Islet of Langerhans (tissue), 1 donor: Measurements from ENCODE around the gene FBLN2.

Experiments
- FAIRE-seq: peaks from one replicate; lab custom pipeline; 2011; peaks lifted over from hg19 to GRCh38; lab: Jason Lieb, UNC

Gene FBLN2

DNA sequence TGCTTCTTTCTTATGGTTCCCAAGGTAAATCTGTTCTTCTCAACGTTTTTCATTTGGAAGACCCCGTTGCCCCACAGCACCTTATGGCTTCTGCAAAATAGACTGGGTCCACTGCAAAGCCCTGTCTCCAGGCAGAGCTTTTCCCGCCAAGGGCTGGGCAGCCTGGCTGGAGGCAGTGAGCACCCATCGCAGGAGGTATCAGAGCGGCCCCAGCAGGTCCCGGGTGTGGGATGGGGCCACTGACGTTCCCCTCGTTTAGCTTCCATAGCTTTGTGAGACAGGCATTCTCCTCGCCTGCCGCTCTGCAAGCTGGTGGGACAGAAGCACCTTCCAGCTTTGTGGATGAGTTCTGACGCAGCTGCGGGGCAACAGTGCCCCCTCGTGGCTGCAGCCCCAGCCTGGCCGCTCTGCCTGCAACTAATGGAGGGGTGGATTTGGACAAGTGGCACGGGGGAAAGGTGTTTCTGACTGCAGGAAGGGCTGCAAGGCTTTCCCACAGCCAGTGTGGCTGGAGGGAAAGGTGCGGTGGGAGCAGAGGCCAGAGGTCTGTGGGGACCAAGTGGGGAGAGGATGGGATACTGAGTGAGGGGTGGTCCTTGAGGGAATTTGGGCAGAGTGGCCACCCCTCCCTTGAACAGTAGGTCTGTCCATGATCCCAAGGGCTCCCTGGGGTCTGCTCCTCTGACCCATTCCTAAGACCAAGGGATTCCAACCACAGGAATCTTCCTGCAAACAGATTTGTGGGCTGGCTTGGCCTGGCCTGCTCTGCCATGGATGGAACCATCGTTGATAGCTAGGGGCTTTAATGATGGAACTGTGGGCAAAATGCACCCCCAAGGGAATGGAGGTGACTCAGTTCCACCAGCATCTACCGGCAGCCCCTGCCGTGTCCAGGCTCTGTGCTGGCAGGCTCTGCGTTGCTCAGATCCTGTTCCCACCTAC is 99.4 kb downstream of the FBLN2 start:
- no peak for FAIRE-seq

DNA sequence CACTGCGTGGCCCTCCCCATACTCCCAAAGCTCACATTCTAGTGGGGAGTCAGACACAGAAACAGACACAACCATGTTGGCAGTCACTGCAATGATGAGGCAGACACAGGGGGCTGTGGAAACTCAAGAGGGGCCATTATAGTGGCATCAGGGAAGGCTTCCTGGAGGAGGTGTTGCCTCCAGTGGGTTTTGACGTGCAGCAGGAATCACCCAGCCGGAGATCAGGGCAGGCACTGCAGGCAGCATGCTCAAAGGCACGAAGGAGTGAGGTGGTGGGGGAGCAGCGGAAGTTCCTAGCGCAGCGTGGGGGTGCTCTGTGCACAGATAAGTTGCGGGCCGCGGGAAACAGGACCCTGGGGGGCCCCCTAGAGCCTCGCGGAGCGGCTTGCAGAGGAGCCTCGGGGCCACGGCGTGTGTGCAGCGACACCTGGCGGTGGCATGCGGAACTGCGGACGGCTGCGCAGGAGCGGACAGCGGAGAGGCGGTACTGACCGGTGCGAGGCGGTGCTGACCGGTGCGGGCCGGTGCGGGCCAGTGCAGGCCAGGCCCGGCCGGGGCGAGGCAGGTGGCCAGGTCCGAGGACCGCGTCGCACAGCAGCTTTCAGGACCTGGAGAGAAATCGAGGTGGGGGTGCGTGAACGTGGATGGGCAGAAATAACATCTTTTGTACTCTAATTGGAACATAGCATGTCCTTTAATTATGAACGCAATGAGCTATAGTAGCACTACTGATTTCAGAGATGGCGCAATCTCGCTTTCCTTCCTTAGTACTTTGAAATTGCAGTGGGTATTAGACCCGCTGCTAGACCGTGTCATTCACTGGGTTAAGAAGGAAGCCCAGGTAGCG is 101.5 kb downstream of the FBLN2 start:
- no peak for FAIRE-seq

DNA sequence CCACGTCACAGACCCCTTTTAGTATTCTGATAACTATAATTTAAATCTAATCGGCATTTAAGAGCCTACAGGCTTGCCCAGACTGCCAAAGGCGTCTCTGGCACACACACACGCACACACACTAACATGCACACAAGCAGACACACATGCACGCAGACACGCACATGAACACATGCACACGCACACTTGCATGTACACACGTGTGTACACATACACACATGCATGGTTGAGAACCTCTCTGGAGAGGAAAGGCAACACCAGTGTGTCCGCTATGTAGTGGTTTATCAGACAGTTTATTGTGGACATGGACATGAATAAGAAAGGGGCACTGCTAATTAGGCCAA is 102.1 kb downstream of the FBLN2 start:
- no peak for FAIRE-seq

DNA sequence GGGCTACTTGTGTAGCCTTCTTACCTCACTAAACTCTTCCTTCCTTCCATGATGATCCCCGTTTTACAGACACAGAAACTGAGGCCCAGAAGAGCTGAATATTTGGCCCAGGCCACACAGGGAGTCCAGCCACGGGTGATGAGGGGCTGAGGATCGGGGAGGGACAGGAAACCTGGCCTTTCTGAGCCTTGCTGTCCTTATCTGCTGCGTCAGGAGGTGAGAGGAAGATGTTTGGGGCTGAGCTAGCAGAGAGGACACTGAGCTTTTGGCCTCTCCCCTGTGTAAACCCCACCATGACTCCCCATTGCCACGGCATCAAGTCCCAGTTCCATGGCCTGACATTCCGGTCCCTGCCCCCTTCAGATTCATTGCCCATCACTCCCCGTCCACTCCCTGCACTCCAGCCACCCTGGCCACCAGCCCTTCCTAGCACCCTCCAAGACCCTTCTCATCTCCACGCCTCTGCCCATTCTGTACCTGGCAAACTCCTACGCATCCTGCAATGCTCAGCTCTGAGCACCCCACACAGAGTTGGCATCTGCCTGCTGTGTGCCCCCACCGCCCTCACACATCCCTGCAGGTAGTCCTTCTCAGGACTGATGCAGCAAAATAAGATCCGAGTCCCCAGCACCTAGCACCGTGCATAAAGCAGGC is 103.0 kb downstream of the FBLN2 start:
- FAIRE-seq: no peak

DNA sequence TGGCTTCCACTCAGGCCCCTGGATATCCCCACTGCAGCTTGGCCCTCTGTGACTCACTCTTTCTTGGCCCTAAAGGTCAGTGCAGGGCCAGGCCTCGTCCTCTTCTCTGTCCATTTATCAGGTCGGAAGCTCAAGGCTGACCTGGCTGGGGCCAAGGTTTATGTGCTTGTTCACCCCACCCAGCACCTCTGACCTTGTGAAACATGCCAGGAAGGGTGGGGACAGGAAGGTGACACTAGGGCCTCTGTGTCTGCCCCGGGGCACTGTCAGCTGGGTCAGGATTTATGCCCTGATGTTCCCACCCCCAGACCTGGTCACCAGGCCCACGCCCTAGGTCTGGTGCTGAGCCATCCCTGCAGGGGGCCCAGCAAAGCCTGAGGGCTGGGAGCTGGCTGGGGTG is 103.8 kb downstream of the FBLN2 start:
- no peak for FAIRE-seq

DNA sequence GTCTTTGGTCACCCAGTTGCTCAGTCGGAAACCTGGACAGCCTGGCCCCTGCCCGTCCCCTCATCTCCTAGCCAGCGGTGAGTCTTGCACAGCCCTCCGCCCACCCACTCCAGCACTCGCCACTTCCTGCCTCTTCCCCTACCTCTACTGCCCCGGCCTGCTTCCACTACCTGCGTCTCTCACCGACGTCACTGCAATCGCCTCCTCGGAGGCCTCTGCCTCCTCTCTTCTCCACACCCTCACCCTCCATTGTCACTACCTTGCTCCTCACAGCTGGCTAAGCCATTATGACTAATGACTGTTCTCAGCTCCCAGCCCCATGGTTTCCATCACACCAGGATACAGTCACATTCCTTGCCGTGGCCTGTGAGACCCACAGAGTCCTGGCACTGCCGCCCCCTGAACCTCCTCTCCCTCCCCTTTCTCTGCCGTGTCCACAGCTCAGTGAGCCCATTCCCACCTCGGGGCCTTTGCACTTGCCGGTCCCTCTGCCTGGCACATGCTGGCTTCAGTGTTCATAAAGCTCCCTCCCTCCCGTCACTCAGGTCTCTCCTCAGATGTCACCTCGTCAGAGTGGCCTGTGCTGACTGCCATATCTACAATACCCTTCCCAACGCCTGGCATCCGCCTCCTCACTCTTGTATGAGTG is 104.8 kb downstream of the FBLN2 start:
- no peak for FAIRE-seq

DNA sequence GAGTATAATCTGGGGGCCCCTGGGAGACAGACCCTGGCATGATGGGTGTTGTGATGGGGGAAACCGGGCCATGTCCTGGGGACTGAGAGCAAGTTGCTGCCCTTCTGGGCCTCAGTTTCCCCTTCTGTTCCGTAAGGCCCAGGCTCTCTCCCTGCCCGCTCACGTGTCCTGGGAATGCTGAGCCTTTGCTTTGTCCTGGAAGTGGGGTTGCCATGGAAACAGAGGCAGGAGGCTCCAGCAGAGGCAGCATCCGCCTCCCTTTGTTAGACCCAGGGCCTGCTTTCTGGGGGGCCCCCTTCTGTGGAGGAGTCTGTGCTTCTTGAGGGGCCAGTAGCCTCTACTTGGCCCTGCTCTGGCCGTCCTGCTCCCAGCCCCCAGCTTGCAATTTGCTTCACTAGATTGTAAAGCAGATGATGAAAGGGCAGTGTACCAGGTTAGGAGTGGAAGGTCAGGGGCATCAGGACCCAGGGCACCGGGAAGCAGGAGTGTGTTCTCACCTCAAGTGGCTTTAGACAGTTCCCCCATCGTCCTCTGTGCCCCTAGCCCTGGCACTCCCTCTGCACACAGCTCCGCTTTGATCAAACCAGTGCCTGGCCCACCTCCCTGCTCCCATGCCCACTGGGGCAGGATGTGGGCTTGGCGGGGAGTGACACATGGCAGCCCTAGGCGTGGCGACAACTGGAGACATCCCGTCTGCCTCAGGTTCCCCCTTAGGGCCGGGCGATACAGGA is 105.6 kb downstream of the FBLN2 start:
- FAIRE-seq: no peak

DNA sequence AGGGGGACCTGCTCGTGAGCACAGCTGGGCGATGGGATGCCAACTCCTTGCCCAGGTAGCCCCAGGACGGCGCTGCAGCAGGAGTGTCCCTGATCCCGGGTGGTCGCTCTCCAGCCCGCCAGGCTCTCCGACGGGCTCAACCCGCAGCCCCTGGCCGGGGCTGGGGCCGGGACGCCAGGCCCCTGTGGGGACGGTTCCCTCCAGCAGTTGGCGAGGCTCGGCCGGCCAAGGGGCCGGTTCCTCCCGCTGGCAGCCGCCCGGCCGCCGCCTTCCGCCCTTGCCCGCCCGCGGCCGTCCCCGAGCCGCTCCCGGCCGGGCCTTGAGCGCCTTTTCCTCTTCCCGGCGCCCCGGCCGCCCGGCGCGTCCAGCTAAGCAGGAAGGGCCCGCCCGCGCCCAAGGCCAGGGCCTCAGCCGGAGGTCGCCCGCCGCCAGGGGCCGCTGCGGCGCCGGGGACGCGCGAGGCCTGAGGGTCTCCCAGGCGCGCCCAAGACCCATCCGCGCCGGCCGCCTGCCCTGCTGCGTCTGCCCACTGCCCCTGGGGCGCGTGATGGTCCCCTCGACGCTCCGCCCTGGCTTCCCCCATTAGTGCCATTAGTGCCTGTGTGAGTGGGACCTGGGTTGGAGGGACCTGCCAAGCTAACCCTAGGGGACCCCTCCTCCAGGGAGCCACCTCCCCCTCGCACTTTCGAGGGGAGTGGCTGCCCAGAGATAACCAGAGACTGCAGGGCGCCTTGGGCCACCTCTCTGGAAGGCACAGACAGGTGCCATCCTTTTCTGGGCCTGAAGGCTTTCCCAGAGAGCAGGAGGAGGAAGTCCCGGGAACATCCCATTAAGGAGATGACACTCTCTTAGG is 106.4 kb downstream of the FBLN2 start:
- no peak for FAIRE-seq

DNA sequence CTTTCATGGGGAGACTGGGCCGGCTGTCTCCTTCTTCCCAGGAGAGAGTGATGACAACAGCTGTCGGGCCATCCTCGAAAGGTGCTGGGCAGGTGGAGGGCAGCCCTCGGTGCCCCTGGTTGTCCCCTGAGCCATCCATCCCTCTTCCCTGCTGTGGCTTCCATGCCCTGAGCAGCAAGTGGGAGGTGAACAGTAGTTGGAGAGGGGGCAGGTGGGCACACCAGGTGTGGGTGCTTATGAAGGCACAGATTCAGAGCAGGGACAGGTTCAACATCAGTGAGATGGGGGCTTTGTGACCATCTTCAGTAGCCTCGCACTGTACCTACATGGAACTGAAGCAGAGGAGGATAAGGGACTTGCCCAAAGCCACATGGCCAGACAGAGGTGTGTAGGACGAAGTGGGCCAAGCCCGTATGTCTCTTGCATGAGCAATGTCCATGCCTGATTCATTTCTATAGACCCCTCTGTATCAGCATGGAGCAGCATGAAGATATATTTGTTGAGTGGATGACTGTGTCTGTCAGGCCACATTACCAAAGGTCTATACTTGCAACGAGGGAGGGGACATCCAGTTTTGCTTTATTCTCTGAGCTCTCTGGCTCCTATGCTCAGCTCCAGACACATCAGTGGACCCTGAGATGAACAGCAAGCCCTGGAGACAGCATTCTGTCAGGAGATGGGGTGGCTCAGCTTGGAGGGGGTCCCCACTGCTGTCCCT is 107.8 kb downstream of the FBLN2 start:
- FAIRE-seq: no peak

DNA sequence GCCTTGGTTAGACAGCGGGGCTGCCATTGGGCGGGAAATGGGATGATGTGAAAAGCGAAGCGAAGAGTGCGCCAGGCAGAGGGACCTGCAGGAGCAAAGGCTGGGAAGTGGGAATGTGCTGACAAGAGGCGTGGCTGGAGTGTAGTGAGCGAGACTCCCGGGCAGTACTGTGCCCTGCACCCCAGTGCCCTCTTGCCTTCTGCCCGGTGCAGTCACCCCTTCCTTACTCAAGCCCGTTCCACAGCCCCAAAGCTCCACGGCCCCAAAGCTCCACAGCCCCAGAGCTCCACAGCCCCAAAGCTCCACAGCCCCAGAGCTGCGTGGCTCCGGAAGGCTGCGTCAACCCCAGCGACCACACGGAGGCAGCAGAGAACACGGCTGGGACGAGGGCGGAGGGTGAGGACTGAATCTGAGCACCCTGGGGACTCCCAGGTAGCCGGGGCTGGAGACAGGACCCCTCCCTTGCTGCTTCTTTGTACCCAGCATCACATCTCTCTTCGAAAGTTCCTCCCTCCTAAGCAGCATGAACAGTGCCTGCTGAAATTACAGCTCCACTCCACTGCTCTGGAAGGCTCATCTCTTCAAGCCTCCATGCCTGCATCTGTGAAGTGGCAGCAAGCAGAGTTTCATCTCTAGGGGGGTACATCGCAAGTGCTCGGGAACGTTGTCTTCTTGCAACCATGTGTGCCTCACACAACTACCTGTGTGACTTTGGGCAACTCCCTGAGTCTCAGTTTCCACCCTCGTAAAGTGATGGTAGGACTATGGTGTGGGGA is 108.9 kb downstream of the FBLN2 start:
- no peak for FAIRE-seq

DNA sequence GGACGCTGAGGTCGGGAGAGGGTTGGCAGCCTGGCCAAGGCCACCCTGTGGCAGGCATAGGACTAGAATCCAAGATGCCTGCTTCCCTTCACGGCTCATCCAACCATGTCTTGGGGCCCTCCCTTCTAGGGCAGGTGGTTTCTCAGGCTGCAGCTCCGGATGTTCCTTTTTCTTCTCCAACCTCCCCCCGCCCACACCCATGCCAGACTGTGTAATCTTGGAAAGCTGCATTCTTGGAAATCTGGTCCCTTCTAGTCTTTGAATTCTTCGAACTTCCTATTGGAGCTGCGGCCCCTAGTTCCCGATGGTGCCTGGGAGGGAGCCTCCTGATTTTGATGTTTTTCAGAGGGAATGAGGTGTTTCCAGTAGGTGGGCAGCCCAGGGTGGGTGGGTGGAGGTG is 109.8 kb downstream of the FBLN2 start:
- no peak for FAIRE-seq

DNA sequence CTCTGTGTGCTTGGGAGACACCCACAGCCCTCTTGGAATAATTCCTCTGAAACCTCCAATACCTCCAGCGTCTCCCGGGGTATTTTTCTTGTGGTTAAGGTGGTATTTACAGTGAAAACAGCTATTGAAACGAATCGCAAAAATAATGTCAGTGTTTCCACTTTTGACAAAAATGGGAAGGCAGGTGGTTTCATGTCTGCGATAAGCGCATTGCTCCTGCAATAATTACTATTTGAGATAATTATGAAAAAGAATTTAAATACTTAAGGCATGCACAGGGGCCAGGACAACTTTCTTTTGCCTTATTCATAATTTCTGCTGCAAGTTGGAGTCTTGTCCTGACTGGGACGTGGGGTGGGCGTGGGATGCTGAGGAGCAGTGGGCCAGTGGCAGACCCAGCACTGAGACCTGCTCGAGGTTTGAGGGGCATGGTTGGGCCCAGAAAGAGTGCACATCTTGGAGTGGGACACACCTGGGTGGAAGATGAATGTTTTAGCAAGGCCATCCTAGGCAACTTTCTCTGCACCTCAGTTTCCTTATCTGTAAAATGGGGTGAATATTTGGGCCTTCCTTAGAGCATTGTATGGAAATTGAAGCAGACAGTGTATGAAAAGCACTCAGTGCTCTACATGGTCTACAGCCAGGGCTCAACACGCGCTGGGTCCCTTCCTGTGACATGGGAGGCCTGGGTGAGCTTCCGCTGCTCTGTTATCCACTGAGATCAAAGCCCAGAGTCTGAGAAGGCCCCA is 110.5 kb downstream of the FBLN2 start:
- no peak for FAIRE-seq

DNA sequence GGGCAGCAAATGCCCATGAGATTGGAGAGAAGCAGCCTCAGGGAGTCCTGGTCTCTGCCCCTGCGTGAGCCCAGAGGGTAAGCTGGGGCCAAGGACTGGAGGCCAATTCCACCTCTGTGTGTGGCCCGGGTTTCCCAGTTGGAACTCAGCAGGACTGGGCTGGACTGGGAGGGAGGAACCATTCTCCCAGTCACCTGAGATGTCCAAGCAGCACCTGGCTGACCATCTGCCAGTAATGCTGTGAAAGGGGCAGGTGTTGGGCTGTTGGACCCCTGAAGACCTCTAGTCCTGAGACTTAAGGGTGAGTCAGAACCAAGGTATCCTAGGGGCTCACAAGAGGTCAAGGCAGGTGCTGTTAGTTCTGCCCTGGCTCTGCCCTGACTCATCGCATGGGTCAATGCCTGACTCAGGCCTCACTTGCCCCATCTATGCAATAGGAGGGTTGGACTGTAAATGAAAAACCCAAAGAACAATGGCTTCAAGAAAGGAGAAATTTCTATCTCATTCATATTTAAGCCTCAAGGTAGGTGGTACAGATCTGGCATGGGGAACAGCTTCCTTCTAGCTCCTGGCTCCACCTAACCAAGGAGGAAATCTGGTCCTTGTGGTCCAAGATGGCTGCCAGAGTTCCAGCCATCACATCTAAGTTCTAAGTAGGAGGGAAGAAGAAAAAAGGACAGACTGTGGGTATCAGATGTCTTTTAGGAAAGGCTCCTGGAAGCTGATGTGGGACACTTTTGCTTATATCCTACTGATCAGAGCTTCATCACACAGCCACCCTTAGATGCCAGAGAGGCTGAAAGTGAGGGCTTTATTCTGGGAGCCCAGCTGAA is 111.3 kb downstream of the FBLN2 start:
- no peak for FAIRE-seq

DNA sequence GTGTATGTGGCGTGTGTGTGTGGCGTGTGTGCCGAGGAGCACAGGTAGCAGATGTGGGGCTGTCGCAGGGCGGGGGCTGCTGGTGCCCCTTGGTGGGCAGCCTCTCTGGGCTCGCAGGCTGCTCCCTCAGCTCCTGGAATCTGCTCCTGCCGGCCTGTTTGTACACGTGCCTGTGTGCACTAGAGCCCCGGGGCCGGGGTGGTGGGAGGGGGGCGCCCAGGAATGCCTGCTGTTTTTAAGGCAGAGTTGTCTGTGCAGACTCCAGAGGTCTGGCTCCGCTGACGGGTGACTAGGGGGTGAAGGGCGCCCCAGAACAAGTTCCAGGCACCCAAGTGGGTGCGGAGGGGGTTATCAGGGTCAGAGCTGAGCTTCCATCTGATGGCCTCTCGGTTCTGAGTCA is 112.2 kb downstream of the FBLN2 start:
- FAIRE-seq: no peak

DNA sequence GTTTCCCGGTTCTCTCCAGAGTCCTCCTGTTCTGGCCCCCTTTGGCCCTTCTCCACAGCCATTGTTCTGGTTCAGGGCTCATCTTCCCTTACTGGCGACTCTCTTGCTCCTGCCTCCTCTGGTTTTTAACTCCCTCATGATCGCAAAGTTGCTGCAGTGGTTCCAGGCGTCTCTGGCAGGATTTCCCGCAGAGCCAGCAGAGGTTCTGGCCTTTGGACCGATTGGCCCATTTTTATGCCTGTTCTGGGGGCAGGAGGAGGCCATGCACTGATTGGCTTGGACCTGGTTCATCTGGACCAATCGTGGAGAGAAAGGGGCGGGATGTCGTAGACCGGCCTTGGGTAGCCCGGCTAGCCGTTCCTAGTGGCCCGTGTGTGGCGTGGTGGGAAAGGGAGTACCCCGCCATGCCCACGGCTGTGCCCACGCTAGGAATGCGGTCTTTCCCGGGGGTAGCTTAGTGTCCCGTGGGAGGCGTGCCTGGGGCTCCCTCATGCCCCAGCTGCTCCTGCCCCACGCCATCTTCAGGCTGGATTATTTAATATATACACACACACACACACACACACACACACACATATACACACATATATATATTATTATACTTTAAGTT is 113.4 kb downstream of the FBLN2 start:
- FAIRE-seq: no peak

DNA sequence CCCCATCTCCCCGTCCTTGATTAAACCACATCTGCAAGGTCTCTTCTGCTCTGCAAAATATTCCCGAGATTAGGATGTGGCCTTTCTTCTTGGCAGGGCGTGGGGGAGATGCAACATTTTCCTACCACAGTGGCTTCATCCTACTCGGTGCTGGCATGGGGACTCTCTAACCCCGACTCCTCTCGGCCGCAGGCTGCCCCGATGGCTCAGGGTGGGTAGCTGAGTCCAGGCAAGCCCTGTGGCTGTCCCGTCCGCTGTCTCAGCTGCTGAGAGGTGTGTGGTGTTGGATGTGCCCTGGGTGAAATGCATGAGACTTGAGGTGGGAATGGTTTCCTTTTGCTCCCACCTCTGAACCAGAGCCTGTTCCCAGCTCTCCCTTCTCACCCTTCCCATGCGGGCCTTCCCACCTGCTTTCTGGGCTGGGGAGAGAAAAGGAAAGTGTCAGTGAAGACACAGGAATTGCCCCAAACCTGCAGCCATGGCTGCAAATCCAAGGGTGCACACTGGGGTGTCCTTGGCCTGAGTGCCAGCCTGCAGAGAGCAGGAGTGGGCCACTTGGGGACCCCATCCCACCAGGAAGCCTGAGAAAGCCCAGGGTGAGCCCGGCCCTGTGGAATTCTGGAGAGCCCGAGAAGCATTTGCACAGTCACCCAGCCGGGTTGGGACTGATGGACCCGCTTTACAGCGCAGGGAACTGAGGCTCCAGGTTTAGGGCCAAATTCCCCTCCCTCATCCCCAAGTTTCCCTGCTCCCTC is 115.0 kb downstream of the FBLN2 start:
- no peak for FAIRE-seq
